Measurements from ENCODE around the gene ARID5B. TPM values are rescaled to one million over a fixed set of nuclear protein-coding genes. Genes with fewer than 3 reads are reported as not detected.

The ARID5B gene
- polyA plus RNA-seq, 1 of the 3 experiments (the other 2 are of a cell fraction) = 10.9 TPM

GRCh38 chr10:61995220-61995503, 93.7 kb downstream of the ARID5B start:
- Histone ChIP-seq H3F3A (replicated peaks; ENCODE audit: insufficient read depth) (peaks cover 28% of the 10 kb centered on the region), H3K4me3 (ENCODE audit: low read depth in 2 of 2, low read length in 1 of 2) (no peak overlapping the region), H3K79me2 (ENCODE audit: insufficient read depth) (peaks cover 58% of the 10 kb centered on the region), H3K27ac (ENCODE audit: low read depth in 2 of 2, low read length in 1 of 2) (peak overlapping the region in 1 of 2 experiments; percentile 91; a peak in 2 of 4 replicates), H2AFZ (ENCODE audit: low read depth) (no peak overlapping the region), H3K4me1 (ENCODE audit: control insufficient read depth in 1 of 2, insufficient read depth in 2 of 2, low read depth in 1 of 2, low read length in 1 of 2) (peaks cover 17 to 25% of the 10 kb centered on the region in 2 experiments), H3K27me3 (ENCODE audit: insufficient read depth) (no peaks in the 10 kb centered on the region), H3K9ac (no peak overlapping the region), H3K9me2 (no peaks in the 10 kb centered on the region), H3K4me2 (no peak overlapping the region), H3K36me3 (replicated peaks in 1 of 2; ENCODE audit: control insufficient read depth in 1 of 2, insufficient read depth in 2 of 2, low read length in 1 of 2) (peaks cover 4 to 6% of the 10 kb centered on the region in 2 experiments), H3K9me3 (no peaks in the 10 kb centered on the region), H4K20me1 (ENCODE audit: insufficient read depth) (no peaks in the 10 kb centered on the region; the same call in 1 of the 2 replicates)
- CTCF ChIA-PET = interaction anchor here (0.7 kb wide), 1 partner anchor 1342 kb away, joined by 3 read pairs; no protein-coding TSS in a partner anchor
- POLR2A ChIA-PET = no interaction called here
- DNase-seq = no peak
- TF ChIP-seq EP300 (IDR thresholded peaks at IDR 0.05; ENCODE audit: borderline replicate concordance in 1 of 2, low read depth in 1 of 2, low read length in 1 of 2) (no peak), ZBTB33 (IDR thresholded peaks at IDR 0.05; ENCODE audit: borderline replicate concordance, low read depth) (no peak), CHD2 (IDR thresholded peaks at IDR 0.05; ENCODE audit: low read length, partially characterized antibody) (no peak), SIN3A (IDR thresholded peaks at IDR 0.05; ENCODE audit: borderline replicate concordance, low read depth, low read length) (no peak), MAX (IDR thresholded peaks at IDR 0.05; ENCODE audit: low read depth) (no peak), FOSL2 (IDR thresholded peaks at IDR 0.05; ENCODE audit: borderline replicate concordance, low read depth) (no peak), JUND (IDR thresholded peaks at IDR 0.05) (no peak), SMC3 (IDR thresholded peaks at IDR 0.05; ENCODE audit: low read depth, low read length) (no peak), NRF1 (IDR thresholded peaks at IDR 0.05; ENCODE audit: low read depth, low read length) (no peak)
- WGBS (ENCODE audit: low lambda C conversion rate) = 89% methylated on average over 3 of the region's 3 CpGs

- no peak for DNase-seq
- no peaks in the 10 kb centered on the region for H3K9me2 ChIP-seq
- peaks cover 9% of the 10 kb centered on the region for H3F3A ChIP-seq (replicated peaks; ENCODE audit: insufficient read depth)
- peaks cover 9 to 11% of the 10 kb centered on the region in 2 experiments for H3K36me3 ChIP-seq (replicated peaks in 1 of 2; ENCODE audit: control insufficient read depth in 1 of 2, insufficient read depth in 2 of 2, low read length in 1 of 2)
- no peak overlapping the region for H3K9ac ChIP-seq
- H4K20me1 ChIP-seq (ENCODE audit: insufficient read depth) = no peaks in the 10 kb centered on the region; the same call in 1 of the 2 replicates
- H3K27me3 ChIP-seq (ENCODE audit: insufficient read depth) = no peaks in the 10 kb centered on the region
- H3K4me1 ChIP-seq (ENCODE audit: control insufficient read depth in 1 of 2, insufficient read depth in 2 of 2, low read depth in 1 of 2, low read length in 1 of 2) = peaks cover 8 to 17% of the 10 kb centered on the region in 2 experiments
- H3K9me3 ChIP-seq = no peaks in the 10 kb centered on the region
- H2AFZ ChIP-seq (ENCODE audit: low read depth) = no peak overlapping the region
- no peak for TF ChIP-seq JUND (IDR thresholded peaks at IDR 0.05)
- TF ChIP-seq MEF2A (IDR thresholded peaks at IDR 0.05; ENCODE audit: borderline replicate concordance, low read depth) = no peak
- TF ChIP-seq GATA2 (CRISPR knock-in tag; IDR thresholded peaks at IDR 0.05) = no peak
- no peak for TF ChIP-seq EZH2phosphoT487 (IDR thresholded peaks at IDR 0.05; ENCODE audit: borderline replicate concordance, low read depth)
- TF ChIP-seq REST (IDR thresholded peaks at IDR 0.05; ENCODE audit: low read depth, low read length) = no peak
- no peak for TF ChIP-seq MXI1 (IDR thresholded peaks at IDR 0.05; ENCODE audit: low read depth, low read length)
- no peak for TF ChIP-seq ZBTB33 (IDR thresholded peaks at IDR 0.05; ENCODE audit: borderline replicate concordance, low read depth)
- H3K4me2 ChIP-seq = no peak overlapping the region
- no peak overlapping the region for H3K4me3 ChIP-seq (ENCODE audit: low read depth in 2 of 2, low read length in 1 of 2)
- no peak overlapping the region for H3K27ac ChIP-seq (ENCODE audit: low read depth in 2 of 2, low read length in 1 of 2)
- H3K79me2 ChIP-seq (ENCODE audit: insufficient read depth) = peaks cover 32% of the 10 kb centered on the region; the same call in 1 of the 2 replicates
- ChIA-PET CTCF (no interaction called here), POLR2A (no interaction called here)
- 86% methylated on average over 1 of the region's 1 CpG for WGBS (ENCODE audit: low lambda C conversion rate)
Measured at GRCh38 chr10:61998937-61999336, 97.4 kb downstream of the ARID5B start.
